ENCODE results near the gene ADAMTS14. TPM values are rescaled to one million over a fixed set of nuclear protein-coding genes. Genes with fewer than 3 reads are reported as not detected.

Gene ADAMTS14
- total RNA-seq, 1 experiment from 2014 or later, result 0.91 TPM

DNA sequence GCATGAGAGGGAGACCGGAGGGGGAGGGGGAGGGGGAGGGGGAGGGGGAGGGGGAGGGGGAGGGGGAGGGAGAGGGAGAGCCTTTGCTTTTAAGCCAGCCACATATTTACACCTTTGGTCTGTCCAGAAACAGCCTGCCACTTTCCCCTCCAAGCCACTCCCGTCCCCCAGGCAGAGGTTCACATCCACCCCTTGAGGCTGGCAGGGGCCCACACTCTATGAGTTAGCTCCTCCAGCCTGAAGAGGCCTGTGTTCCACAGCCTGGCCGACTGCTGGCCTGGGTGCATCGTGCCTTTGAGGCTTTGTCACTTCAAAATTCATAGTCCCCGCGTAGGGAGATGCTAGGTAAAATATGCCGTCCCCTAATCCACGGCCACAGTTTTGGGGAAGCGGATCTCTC, 16.5 kb downstream of the ADAMTS14 start:
- no peaks in the 10 kb centered on the region for H3K9me3 ChIP-seq (ENCODE audit: low read length)
- H4K20me1 ChIP-seq (ENCODE audit: low read length), result no peaks in the 10 kb centered on the region
- no peaks in the 10 kb centered on the region for H3K27me3 ChIP-seq (ENCODE audit: low read length)
- DNase-seq, result no peak
- TF ChIP-seq, protein P1, sequence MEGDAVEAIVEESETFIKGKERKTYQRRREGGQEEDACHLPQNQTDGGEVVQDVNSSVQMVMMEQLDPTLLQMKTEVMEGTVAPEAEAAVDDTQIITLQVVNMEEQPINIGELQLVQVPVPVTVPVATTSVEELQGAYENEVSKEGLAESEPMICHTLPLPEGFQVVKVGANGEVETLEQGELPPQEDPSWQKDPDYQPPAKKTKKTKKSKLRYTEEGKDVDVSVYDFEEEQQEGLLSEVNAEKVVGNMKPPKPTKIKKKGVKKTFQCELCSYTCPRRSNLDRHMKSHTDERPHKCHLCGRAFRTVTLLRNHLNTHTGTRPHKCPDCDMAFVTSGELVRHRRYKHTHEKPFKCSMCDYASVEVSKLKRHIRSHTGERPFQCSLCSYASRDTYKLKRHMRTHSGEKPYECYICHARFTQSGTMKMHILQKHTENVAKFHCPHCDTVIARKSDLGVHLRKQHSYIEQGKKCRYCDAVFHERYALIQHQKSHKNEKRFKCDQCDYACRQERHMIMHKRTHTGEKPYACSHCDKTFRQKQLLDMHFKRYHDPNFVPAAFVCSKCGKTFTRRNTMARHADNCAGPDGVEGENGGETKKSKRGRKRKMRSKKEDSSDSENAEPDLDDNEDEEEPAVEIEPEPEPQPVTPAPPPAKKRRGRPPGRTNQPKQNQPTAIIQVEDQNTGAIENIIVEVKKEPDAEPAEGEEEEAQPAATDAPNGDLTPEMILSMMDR (conservative IDR thresholded peaks at IDR 0.05; ENCODE audit: low read depth, low read length), result no peak
- TF ChIP-seq EZH2 (IDR thresholded peaks at IDR 0.05; ENCODE audit: low read length, unreplicated experiment) (no peak), EZH2phosphoT487 (IDR thresholded peaks at IDR 0.05; ENCODE audit: borderline replicate concordance, low read length) (no peak)
- H3K27ac ChIP-seq (ENCODE audit: low read length), result no peak overlapping the region
- H3K4me1 ChIP-seq (ENCODE audit: insufficient read depth, low read length), result no peaks in the 10 kb centered on the region
- no peak for ATAC-seq
- no peak overlapping the region for H2AFZ ChIP-seq (ENCODE audit: low read length)
- no peak overlapping the region for H3K9ac ChIP-seq (ENCODE audit: low read length)
- H3F3A ChIP-seq (ENCODE audit: low read length, unreplicated experiment), result no peaks in the 10 kb centered on the region
- no TSS peak for BruUV-seq (replicated peaks)
- no peaks in the 10 kb centered on the region for H3K36me3 ChIP-seq (ENCODE audit: low read depth, low read length)
- ChIA-PET CTCF (no interaction called here), POLR2A (ENCODE audit: unreplicated experiment) (no interaction called here)
- H3K4me3 ChIP-seq (ENCODE audit: low read length), result no peak overlapping the region
- H3K79me2 ChIP-seq (ENCODE audit: low read length), result no peaks in the 10 kb centered on the region
- intact Hi-C loops (cut with micrococcal nuclease), result no loop called here
- no peak overlapping the region for H3K4me2 ChIP-seq (ENCODE audit: low read length)
- H3K9me2 ChIP-seq (replicated peaks; ENCODE audit: low read length), result no peaks in the 10 kb centered on the region

GRCh38 chr10:70689661-70690060, 17.4 kb downstream of the ADAMTS14 start:
- POLR2A ChIA-PET (ENCODE audit: unreplicated experiment), result no interaction called here
- no peak overlapping the region for H3K4me3 ChIP-seq (ENCODE audit: low read length)
- no peaks in the 10 kb centered on the region for H3K9me3 ChIP-seq (ENCODE audit: low read length)
- H3K9me2 ChIP-seq (replicated peaks; ENCODE audit: low read length), result no peaks in the 10 kb centered on the region
- no peaks in the 10 kb centered on the region for H3K79me2 ChIP-seq (ENCODE audit: low read length)
- BruUV-seq (replicated peaks), result no TSS peak
- H3K36me3 ChIP-seq (ENCODE audit: low read depth, low read length), result no peaks in the 10 kb centered on the region
- H3K27ac ChIP-seq (ENCODE audit: low read length), result no peak overlapping the region
- DNase-seq (no peak), ATAC-seq (no peak)
- H3K4me2 ChIP-seq (ENCODE audit: low read length), result no peak overlapping the region
- no peaks in the 10 kb centered on the region for H3K4me1 ChIP-seq (ENCODE audit: insufficient read depth, low read length)
- intact Hi-C loops (cut with micrococcal nuclease), result no loop called here
- H4K20me1 ChIP-seq (ENCODE audit: low read length), result no peaks in the 10 kb centered on the region
- H3F3A ChIP-seq (ENCODE audit: low read length, unreplicated experiment), result no peaks in the 10 kb centered on the region
- no peaks in the 10 kb centered on the region for H3K27me3 ChIP-seq (ENCODE audit: low read length)
- TF ChIP-seq, protein P1 (conservative IDR thresholded peaks at IDR 0.05; ENCODE audit: low read depth, low read length), result no peak
- TF ChIP-seq EZH2 (IDR thresholded peaks at IDR 0.05; ENCODE audit: low read length, unreplicated experiment) (no peak), EZH2phosphoT487 (IDR thresholded peaks at IDR 0.05; ENCODE audit: borderline replicate concordance, low read length) (no peak)
- no peak overlapping the region for H3K9ac ChIP-seq (ENCODE audit: low read length)
- CTCF ChIA-PET, result no interaction called here
- no peak overlapping the region for H2AFZ ChIP-seq (ENCODE audit: low read length)

GRCh38 chr10:70690589-70690988, 18.3 kb downstream of the ADAMTS14 start:
- POLR2A ChIA-PET (ENCODE audit: unreplicated experiment), result no interaction called here
- peaks cover 3% of the 10 kb centered on the region for H3K4me1 ChIP-seq (ENCODE audit: insufficient read depth, low read length)
- no peak overlapping the region for H3K9ac ChIP-seq (ENCODE audit: low read length)
- H3F3A ChIP-seq (ENCODE audit: low read length, unreplicated experiment), result no peaks in the 10 kb centered on the region
- no peaks in the 10 kb centered on the region for H3K9me3 ChIP-seq (ENCODE audit: low read length)
- BruUV-seq (replicated peaks), result no TSS peak
- CTCF ChIA-PET, result no interaction called here
- no peaks in the 10 kb centered on the region for H3K79me2 ChIP-seq (ENCODE audit: low read length)
- H3K4me2 ChIP-seq (ENCODE audit: low read length), result no peak overlapping the region
- ATAC-seq (no peak), DNase-seq (no peak)
- H3K36me3 ChIP-seq (ENCODE audit: low read depth, low read length), result no peaks in the 10 kb centered on the region
- H3K27me3 ChIP-seq (ENCODE audit: low read length), result no peaks in the 10 kb centered on the region
- no peak for TF ChIP-seq EZH2phosphoT487 (IDR thresholded peaks at IDR 0.05; ENCODE audit: borderline replicate concordance, low read length)
- no peak overlapping the region for H2AFZ ChIP-seq (ENCODE audit: low read length)
- H3K9me2 ChIP-seq (replicated peaks; ENCODE audit: low read length), result no peaks in the 10 kb centered on the region
- intact Hi-C loops (cut with micrococcal nuclease), result no loop called here
- no peak overlapping the region for H3K4me3 ChIP-seq (ENCODE audit: low read length)
- H3K27ac ChIP-seq (ENCODE audit: low read length), result no peak overlapping the region
- no peaks in the 10 kb centered on the region for H4K20me1 ChIP-seq (ENCODE audit: low read length)

Measured in PC-3 (cell line).